Panc1 (cell line): ENCODE data around the gene TRANK1. TPM values are rescaled to one million over a fixed set of nuclear protein-coding genes. Genes with fewer than 3 reads are reported as not detected.

ENCODE experiments used
- ATAC-seq: fragments of 200-7000 bp; cut with Tn5 transposase; 2 replicates; pipeline ENCODE4 v1.9.1; 2020; ENCODE audit warnings: mild to moderate bottlenecking, moderate library complexity
- BruUV-seq: library from RNA; stranded (reverse); fragments of 400-500 nt; replicated peaks from 2 replicates; lab custom pipeline; 2021; lab: Mats Ljungman, UMichigan
- CTCF ChIA-PET: fragments of 300-600 bp; sonication (Branson Sonifier 250); formaldehyde crosslinking; loops from one replicate; lab custom pipeline; 2022; ENCODE audit warnings: antibody characterized with exemption; lab: Charles Lee
- POLR2A ChIA-PET: fragments of 300-600 bp; sonication (Branson Sonifier 250); formaldehyde crosslinking; loops from one replicate; lab custom pipeline; 2022; ENCODE audit warnings: antibody characterized with exemption; lab: Charles Lee
- DNase-seq: peaks from one replicate; pipeline ENCODE4 v3.0.0-alpha.2; 2010; ENCODE audit warnings: low read depth, low spot score
- H3K27ac ChIP-seq: 2 replicates; pipeline ENCODE4 v1.5.1; 2011; ENCODE audit warnings: mild to moderate bottlenecking, low read length, inconsistent platforms
- H3K27me3 ChIP-seq: fragments of 200-500 bp; sonication (Bioruptor generic); 2 replicates; pipeline ENCODE4 v1.6.0; 2014; ENCODE audit warnings: low read length, inconsistent platforms; ENCODE audit not compliant: control insufficient read depth, insufficient read depth
- H3K36me3 ChIP-seq: fragments of 200-500 bp; sonication (Bioruptor generic); 2 replicates; pipeline ENCODE4 v1.5.1; 2014; ENCODE audit warnings: inconsistent platforms, mild to moderate bottlenecking, low read length, moderate library complexity; ENCODE audit not compliant: control insufficient read depth, insufficient read depth
- H3K4me1 ChIP-seq: 2 replicates; pipeline ENCODE4 v1.5.1; 2011; ENCODE audit warnings: inconsistent platforms, mild to moderate bottlenecking, low read length, moderate library complexity; ENCODE audit not compliant: control insufficient read depth, insufficient read depth
- H3K4me3 ChIP-seq, 2 experiments: 2 replicates each; pipeline ENCODE4 v1.5.1; 2011 to 2012; ENCODE audit warnings: low read depth in 2 of 2, low read length in 2 of 2, mild to moderate bottlenecking in 2 of 2, inconsistent platforms in 1 of 2, moderate library complexity in 1 of 2
- H3K9me3 ChIP-seq: fragments of 200-500 bp; sonication (Bioruptor generic); 2 replicates; pipeline ENCODE4 v1.5.1; 2014; ENCODE audit warnings: low read depth, mild to moderate bottlenecking, inconsistent platforms, low read length, moderate library complexity; ENCODE audit not compliant: control insufficient read depth, insufficient read depth
- POLR2AphosphoS5 ChIP-seq: IDR thresholded peaks from 2 replicates; pipeline ENCODE4 v1.6.1; 2012; ENCODE audit warnings: mild to moderate bottlenecking, low read depth, low read length, moderate library complexity
- REST ChIP-seq, 2 experiments: IDR thresholded peaks; 2 replicates each; pipeline ENCODE4 v1.6.1; 2011 to 2012; ENCODE audit warnings: low read depth in 2 of 2, control low read depth in 1 of 2, low read length in 1 of 2, mild to moderate bottlenecking in 1 of 2, moderate library complexity in 1 of 2; ENCODE audit not compliant: insufficient read depth in 1 of 2
- SIN3A ChIP-seq: IDR thresholded peaks from 2 replicates; pipeline ENCODE4 v1.6.1; 2012; ENCODE audit warnings: low read depth, mild to moderate bottlenecking, low read length, moderate library complexity, borderline replicate concordance; ENCODE audit not compliant: insufficient read depth
- TCF7L2 ChIP-seq: IDR thresholded peaks from 2 replicates; pipeline ENCODE4 v1.6.1; 2011; ENCODE audit warnings: mild to moderate bottlenecking, low read depth, low read length, inconsistent platforms
- in situ Hi-C: cut with HindIII; loops from 2 replicates; pipeline ENCODE4 v1.10.0; 2016; ENCODE audit warnings: low sequenced_read_pairs, low pct_unique_long_range_greater_than_20kb
- intact Hi-C: fragments of 100-400 bp; cut with micrococcal nuclease; formaldehyde crosslinking; loops from one replicate; pipeline ENCODE4 v1.10.0; 2022; ENCODE audit not compliant: unreplicated experiment
- total RNA-seq: library from RNA; stranded (reverse); gene quantifications from one replicate; pipeline ENCODE4 v1.2.1, GENCODE V29; 2021; ENCODE audit not compliant: unreplicated experiment
- TF ChIP-seq, protein P1 (sequence below): fragments of 450-650 bp; IDR thresholded peaks from 2 replicates; pipeline ENCODE4 v1.5.1; 2017; ENCODE audit warnings: mild to moderate bottlenecking

Gene TRANK1
- total RNA-seq, 1 experiment from 2014 or later: 3.2 TPM

GRCh38 chr3:36908647-36909180 lies 36.1 kb downstream of the TRANK1 start:
- peak overlapping the region; percentile 51 to 72 for H3K4me3 ChIP-seq
- no peaks in the 10 kb centered on the region for H3K27me3 ChIP-seq
- DNase-seq (no peak), ATAC-seq (no peak)
- TF ChIP-seq SIN3A: no peak
- no peak for TF ChIP-seq TCF7L2
- TF ChIP-seq POLR2AphosphoS5: no peak
- TF ChIP-seq, protein P1, sequence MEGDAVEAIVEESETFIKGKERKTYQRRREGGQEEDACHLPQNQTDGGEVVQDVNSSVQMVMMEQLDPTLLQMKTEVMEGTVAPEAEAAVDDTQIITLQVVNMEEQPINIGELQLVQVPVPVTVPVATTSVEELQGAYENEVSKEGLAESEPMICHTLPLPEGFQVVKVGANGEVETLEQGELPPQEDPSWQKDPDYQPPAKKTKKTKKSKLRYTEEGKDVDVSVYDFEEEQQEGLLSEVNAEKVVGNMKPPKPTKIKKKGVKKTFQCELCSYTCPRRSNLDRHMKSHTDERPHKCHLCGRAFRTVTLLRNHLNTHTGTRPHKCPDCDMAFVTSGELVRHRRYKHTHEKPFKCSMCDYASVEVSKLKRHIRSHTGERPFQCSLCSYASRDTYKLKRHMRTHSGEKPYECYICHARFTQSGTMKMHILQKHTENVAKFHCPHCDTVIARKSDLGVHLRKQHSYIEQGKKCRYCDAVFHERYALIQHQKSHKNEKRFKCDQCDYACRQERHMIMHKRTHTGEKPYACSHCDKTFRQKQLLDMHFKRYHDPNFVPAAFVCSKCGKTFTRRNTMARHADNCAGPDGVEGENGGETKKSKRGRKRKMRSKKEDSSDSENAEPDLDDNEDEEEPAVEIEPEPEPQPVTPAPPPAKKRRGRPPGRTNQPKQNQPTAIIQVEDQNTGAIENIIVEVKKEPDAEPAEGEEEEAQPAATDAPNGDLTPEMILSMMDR: no peak
- no peak for TF ChIP-seq REST (IDR thresholded peaks at IDR 0.05; ENCODE audit: insufficient read depth in 1 of 2, low read depth in 2 of 2, low read length in 1 of 2)
- ChIA-PET CTCF (no interaction called here), POLR2A (no interaction called here)
- H3K36me3 ChIP-seq: no peaks in the 10 kb centered on the region
- intact Hi-C loops (no loop called here), in situ Hi-C loops (no loop called here)
- no peak overlapping the region for H3K27ac ChIP-seq
- H3K4me1 ChIP-seq: no peaks in the 10 kb centered on the region
- BruUV-seq: no TSS peak
- H3K9me3 ChIP-seq: no peaks in the 10 kb centered on the region

GRCh38 chr3:36907911-36908646 lies 36.8 kb downstream of the TRANK1 start:
- no peaks in the 10 kb centered on the region for H3K27me3 ChIP-seq
- no TSS peak for BruUV-seq
- CTCF ChIA-PET: interaction anchor here (0.5 to 1.6 kb wide), 2 partner anchors 34 to 51 kb away, joined by 5 read pairs; no protein-coding TSS in a partner anchor
- no peaks in the 10 kb centered on the region for H3K4me1 ChIP-seq
- peak; percentile 78 for ATAC-seq
- no peaks in the 10 kb centered on the region for H3K9me3 ChIP-seq
- POLR2A ChIA-PET: interaction anchor here (0.7 kb wide), 1 partner anchor 9 kb away, joined by 9 read pairs; no protein-coding TSS in a partner anchor
- TF ChIP-seq, protein P1: no peak
- TF ChIP-seq TCF7L2 (no peak), SIN3A (no peak), POLR2AphosphoS5 (no peak), REST (IDR thresholded peaks at IDR 0.05; ENCODE audit: insufficient read depth in 1 of 2, low read depth in 2 of 2, low read length in 1 of 2) (no peak)
- peak overlapping the region; percentile 51 to 72 for H3K4me3 ChIP-seq
- peak; percentile 46 for DNase-seq
- H3K36me3 ChIP-seq: no peaks in the 10 kb centered on the region
- H3K27ac ChIP-seq: peak overlapping the region; percentile 48
- in situ Hi-C loops (no loop called here), intact Hi-C loops (no loop called here)
